ACHN (cell line): ENCODE results near the gene SERPINH1.

Source experiments
- DNase-seq: peaks from one replicate; pipeline ENCODE4 v3.0.0-alpha.2; 2015
- in situ Hi-C: cut with HindIII; loops from 2 replicates; pipeline ENCODE4 v1.10.0; 2017; ENCODE audit warnings: low sequenced_read_pairs, low pct_ligation_motif_present, low pct_unique_long_range_greater_than_20kb

Gene SERPINH1

DNA sequence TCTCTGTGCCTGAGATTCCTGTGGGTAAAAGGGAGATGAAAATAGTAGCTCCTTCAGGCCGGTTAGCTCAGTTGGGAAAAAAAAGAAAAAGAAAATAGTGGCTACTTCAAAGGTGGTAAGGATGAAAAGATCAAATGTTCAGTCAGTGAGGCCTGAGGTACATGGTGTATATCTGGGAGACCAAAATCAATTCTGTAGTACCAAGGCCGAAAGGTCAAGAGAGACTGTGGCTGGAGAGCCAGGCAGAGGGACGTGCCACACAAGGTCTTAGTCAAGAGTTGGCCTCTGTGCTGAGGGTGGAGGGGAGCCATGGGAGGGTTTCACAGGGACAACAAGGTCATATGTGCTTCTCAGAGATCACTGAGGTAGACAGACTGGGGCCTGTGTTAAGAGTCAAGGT is 31.5 kb upstream of the SERPINH1 start:
- in situ Hi-C loops, result no loop called here
- DNase-seq, result no peak

DNA sequence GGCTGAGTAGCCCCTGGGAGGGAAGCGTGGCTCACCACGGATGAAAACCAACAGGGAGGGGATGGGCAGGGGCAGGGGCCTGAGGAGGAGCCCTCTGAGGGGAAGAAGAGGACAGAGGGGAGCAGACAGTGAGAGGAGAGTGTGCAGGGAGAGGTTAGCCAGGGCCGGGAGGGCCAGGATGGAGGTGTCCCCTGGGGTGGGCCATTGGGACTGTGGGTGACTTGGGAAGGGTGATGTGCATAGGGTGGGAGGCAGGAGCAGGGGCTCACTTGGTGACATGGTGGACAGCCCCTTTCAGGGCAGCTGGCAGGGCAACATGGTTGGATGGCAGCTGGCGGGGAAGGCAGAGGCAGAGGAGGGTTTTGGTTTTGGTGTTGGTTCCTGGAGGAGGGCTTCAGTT is 30.7 kb upstream of the SERPINH1 start:
- DNase-seq, result no peak
- in situ Hi-C loops, result no loop called here

DNA sequence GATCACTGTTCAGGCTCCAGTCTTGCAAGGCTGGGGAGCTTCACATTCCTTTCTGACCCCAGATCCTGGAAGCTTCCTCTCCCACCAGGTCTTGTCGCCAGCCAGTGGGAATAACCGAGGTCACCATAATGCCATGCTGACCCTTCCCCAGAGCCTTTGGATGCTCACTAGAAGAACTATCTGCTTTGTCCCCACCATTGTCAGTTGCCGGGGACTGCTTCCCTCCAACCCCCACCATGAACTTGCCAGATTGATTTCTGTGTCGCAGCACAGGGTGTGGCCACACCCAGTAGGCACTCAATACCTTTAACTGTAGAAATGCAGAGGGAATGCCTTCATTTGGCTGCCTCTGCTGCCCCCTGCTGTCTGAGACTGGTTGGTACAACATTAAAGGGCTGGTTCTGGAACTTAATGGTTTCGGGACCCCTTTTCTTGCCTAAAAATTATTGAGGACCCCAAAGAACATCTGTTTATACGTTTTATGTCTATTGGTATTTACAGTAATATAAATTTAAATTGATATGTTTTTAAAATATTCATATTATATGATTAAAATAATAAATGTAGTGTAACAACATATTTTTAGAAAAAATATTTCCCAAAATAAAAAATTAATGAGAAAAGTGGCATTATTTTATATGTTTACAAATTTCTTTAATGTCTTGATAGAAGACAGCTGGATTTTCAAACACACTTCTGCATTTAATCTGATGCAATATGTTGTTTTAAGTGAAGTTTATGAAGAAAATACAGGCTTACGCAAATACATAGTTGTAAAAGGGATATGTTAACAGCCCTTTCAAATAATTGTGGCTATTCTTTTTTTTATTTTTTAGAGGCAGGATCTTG is 29.6 kb upstream of the SERPINH1 start:
- peak; percentile 40 for DNase-seq
- in situ Hi-C loops, result no loop called here

DNA sequence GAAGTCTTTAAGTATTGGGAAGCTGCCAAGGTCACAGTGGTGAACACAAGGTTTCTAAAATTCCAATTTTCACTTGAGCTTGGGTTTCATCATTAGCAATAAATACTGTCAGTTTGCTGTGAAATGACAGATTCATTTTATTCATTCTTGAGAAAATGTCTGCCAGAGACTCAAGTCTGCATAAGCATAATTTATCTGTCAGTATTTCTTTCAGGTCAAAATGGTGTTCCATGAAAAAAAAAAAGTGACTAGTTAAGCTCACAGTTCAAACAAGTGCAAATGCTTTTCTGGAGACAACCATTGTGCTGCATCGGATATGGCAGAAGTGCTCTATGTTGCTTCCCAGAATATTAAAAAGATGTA is 28.2 kb upstream of the SERPINH1 start:
- DNase-seq, result no peak
- in situ Hi-C loops, result no loop called here

DNA sequence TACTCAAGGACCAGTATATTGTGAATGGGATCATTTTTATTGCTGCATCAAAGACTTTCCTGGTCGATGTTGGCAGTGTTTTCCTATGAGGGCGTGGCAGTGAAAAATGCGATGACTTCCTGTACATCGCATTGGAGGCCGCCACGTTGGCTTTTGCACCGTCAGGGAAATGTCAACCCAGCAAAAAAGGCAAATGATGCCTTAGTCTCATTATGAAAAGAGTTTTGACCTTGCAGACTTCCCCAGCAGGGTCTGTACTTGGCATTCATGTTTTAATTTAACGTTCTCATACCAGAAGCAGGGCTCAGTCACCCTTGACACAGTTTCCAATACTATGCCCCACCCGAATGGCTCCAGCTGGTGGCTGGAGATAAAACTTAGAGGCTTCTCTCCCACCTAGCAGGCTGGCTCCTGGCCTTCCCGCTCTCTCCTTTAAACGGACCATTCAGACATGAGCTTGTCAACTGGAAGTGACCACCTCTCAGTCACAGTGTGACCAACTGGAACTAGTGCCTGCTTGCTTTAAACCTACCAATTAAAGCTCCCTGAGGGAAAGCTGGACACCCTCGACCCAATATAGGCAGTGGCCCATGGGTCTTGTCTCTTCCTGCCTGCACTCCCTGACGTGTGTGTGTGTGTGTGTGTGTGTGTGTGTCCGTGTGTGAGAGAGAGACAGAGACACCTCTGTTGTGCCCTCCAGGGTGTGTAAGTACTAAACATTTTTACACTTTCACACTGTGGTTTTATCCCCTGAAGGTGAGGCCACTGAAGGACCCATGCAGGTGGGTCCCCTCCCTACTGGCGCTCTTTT is 27.6 kb upstream of the SERPINH1 start:
- in situ Hi-C loops, result no loop called here
- DNase-seq, result no peak

DNA sequence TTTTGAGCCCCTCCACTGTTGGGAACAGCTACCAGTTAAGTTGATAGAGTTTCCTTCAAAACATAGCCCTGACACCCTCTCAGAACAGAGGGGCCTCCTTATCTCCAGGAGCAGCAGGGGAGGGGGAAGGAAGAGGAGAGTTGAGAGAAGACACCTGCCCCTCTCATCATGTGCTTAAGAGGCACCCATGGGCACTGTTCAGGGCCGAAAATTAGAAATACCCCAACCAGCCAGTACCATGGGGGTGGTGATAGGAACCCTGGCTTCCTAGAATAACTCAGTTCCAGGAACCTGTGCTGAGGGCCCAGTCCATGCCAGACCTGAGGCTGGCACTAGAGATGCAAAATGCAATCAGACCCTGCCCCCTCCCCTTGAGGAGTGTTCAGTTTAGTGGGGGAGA is 27.0 kb upstream of the SERPINH1 start:
- in situ Hi-C loops, result no loop called here
- no peak for DNase-seq

DNA sequence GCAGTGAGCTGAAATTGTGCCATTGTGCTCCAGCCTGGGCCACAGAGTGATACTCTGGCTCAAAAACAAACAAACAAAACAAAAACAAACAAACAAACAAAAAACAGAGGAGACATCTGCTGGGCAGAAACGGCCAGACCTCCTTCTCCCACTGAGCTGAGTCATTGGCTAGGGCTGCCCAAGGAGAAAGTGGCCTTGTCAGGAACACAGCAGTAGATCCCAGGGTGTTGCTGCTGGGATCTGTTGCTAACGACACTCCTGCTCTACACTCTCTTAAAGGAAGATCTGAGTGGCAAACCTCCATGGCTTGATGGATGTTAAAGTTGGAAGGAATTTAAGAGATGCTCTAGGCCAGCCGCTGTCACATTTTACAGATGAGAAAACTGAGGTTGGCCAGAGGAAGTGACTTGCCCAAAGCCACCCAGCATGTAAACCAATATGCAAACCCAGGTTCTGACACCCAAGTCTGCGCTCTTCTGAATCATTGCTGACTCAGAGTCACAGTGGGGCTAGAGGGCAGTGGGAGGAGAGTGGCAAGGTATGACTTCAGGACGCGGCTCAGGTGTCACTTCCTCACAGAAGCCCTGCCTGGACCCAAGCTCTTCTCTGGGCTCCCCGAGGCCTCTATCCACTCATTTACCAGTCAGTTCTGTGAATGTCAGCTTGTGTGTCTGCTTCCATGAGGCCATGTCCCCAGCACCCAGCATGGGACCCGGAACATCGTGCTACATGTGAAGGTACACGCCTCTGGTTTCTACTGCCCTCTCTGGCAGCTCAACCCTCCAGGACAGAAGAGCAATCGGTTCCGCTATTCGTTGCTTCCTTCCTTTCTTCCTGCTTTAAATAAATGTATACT is 25.0 kb upstream of the SERPINH1 start:
- DNase-seq, result no peak
- in situ Hi-C loops, result no loop called here

DNA sequence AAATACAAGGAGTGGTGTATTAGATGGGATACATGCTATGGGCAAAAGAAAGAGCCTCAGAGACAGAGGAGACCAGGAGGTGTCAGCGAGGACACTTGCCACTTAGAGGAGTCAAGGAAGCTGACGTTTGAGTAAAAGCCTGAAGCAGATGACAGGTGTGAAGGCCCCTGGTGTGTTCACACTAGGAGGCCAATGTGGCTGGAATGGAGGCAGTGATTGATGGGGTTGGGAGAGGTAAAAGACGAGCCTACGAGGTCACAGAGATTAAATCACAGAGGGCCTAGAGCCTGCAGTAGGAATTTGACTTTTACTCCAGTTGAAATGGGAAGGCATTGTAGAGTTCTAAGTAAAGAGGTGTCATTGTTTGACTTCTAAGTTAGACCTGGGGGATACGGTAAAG is 24.3 kb upstream of the SERPINH1 start:
- in situ Hi-C loops, result no loop called here

DNA sequence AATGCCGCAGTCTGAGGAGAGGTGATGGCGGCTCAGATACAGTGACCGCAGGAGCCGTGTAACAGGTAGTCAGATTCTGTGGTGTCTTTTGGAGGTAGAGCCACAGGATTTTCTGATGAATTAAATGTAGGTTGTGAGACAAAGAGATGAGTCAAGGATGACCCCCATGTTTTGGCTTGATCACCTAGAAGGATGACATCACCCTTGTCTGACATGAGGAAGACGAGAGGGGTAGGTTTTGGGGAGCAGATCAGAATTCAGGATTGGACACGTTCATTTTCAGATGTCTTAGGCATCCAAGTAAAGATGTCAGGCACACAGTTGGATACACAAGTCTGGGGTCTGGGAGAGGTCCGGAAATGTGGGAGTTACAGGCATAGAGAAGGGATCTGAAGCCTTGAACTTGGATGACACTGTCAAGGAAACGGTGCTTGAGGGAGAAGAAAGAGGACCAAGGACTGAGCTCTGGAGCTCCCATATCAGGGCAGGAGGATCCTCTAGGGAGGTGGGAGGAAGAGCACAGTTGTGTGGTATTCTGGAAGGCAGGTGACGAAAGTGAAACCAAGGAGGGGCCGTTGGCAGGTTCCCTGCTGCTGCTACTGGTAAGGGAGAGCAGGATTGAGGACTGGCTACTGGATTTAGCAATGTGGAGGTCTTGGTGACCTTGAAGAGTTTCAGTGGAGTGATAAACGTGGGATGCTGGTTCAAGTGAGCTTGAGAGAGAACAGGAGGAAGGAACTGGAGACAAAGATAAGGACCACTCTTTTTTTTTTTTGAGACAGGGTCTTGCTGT is 23.7 kb upstream of the SERPINH1 start:
- in situ Hi-C loops, result no loop called here
- no peak for DNase-seq

More for the DNA sequence above, 24.3 kb upstream of the SERPINH1 start:
- no peak for DNase-seq

DNA sequence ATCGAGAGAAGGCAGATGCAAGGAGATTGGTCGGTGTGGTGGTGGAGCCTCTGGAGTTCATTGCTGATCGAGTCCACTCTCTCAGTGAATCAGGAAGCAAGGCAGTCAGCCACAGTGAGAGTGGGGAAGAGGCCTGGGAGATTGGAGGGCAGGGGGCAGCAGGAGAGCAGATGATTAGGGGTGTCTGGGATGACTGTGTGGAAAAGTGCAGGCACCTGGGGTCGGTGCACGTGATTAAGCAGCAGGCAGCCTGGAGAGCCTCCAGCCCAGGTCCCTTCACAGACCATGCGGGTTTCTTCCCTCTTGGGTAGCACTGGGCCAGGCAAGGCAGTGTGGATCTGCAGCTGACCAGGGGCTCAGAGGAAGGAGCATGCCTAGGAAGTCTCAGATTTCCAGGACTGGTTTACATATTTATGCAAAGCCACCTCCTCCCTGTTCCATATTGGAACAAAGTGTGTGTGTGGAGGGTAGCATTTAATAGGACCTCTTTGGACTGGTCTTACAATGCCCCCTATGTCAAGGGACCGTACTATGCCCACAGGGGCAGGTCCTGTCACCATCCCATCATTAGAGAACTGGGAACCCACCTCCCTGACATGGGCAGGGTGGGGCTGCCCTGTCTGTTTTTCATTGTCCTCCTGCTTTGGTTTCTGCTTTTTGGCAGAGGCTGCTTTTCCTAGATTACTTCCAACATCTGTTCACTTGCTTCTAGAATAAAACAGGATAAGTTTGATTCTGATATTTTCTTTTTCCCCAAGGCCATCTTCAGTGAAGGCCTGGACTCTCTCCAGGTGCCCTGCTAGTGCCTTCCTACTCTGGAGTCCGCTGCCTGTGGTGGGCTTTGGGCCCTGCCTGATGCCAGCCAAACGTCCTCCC is 22.4 kb upstream of the SERPINH1 start:
- in situ Hi-C loops, result no loop called here

DNA sequence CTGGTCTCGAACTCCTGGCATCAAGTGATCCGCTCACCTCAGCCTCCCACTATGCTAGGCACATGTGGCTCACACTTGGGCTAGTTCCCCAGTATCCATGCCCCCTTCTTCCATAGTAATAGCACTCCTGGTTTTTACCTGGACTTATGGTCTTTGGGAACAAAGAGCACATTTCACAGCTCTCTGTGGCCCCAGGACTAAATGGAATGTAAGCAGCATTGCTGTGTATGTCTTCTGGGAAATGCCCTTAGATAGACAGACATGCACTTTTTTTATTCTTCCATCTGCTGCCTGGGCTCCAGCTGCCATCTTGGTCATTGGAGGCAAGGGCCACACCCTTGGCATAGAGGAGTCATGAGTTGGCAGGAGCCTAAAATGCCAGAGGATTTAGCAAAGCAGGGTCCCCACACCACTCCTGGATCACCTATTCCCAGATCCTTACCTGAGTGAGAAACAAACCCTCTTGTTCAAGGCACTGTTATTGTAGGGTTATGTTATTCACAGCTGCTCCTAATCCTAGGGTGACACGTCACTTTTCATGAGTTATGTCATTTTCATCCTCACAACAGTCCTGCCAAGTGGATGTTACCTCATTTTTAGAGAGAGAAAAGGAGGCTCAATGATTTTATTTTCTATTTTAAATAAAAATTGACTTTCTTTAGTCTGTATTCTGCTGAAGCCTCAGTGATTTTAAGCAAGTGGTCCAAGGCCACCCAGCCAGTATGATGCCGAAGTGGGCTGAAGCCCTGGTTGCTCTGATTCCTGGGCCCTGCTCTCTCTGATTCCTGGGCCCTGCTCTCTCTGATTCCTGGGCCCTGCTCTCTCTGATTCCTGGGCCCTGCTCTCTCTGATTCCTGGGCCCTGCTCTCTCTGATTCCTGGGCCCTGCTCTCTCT is 20.6 kb upstream of the SERPINH1 start:
- in situ Hi-C loops, result no loop called here
- DNase-seq, result no peak

More for the DNA sequence above, 22.4 kb upstream of the SERPINH1 start:
- no peak for DNase-seq

DNA sequence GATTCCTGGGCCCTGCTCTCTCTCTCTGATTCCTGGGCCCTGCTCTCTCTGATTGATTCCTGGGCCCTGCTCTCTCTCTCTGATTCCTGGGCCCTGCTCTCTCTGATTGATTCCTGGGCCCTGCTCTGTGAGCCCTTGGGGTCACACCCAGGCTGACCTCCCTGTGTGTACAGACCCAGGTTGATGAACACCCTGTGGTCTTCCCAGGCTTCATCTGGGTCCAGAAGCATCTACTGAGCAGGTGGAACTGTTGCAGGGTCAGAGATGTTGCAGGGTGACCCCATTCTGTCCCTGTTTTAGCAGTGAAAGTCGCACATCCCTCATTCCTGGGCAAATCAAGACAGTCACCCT is 20.0 kb upstream of the SERPINH1 start:
- in situ Hi-C loops, result no loop called here
- no peak for DNase-seq

DNA sequence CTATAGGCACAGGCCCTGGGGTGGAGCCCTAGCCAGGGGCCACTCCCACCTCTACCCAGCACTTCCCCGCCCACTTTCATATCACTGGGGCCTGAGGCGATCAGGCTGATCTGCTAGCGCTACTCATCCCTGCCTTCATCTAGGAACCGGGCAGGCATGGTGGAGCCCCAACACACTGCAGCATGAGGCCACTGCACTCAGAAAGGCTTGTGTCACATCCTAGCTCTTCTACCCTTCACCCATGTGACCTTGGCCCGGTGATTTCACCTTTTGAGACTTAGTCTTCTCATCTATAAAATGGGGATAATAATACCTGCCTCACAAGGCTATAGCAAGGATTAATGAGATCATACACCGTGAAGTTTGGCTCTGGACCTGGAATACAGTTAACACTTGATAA is 18.2 kb upstream of the SERPINH1 start:
- in situ Hi-C loops, result no loop called here
- no peak for DNase-seq

DNA sequence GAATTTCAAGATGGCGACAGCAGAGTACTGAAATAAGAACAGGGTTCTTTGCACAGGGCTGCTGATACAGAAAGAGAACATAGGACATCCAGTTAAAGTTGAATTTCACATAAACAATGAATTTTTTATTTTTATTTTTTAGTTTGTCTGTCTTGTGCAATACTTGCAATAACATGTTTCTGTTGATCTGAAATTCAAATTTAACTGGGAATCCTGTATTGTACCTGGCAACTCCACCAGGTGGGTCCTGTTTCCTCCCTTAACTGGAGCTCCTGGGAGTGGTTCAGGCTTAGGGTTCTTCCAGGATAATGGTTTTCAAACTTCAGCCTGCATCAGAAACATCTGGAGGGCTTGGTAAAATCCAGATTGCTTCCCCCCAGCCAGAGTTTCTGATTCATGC is 14.9 kb upstream of the SERPINH1 start:
- no peak for DNase-seq
- in situ Hi-C loops, result no loop called here

DNA sequence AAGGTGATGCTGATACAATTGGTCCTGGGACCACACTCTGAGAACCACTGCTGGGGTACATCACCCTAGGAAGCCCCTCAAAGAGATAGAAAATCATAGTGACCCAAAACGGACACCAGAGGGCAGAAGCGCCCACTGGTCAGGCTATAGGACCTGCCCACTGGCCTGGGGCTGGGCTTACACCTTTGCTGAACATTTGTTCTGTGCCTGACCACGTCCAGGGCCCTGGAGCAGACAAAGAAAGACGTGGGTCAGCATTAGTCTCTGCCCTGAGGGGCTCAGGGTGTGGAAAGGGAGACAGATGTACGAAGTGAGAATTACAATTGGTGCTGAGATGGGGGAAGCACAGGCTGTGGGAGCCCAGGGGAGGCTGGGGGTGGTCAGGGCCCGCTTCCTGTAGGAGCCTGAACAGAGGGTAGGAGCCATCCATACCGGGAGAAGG is 14.4 kb upstream of the SERPINH1 start:
- DNase-seq, result peak; percentile 58
- in situ Hi-C loops, result no loop called here

DNA sequence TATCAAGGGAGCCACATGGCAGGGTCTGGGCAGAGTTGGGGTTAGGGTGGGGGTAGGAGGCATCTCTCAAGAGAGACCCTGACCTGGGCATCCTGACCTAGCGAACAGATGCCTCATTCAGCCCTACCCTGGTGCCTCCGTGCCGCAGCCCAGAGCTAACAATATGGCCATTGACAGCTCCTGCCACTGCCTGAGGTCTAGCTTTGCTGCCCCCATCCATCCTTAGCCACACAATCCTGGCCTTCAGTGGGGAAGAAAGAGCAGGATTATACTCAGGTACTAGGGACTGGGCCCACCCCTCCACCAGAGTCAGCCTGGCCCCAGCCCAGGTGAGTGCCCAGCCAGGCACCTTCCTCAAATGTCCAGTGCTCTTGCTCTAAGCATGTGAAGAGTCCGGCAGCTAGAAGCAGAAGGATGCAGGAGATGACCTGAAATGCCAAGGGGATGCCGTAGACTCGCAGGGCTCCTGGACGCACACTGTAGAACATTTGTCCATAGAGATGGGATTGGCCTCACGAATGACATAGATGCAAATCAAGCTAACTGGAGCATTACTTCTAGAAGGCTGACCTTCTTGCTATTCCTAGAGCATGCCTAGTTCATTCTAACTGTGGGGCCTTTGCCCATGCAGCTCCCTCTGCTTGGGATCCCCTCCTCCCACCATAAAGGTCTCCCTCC is 13.3 kb upstream of the SERPINH1 start:
- DNase-seq, result no peak
- in situ Hi-C loops, result no loop called here
